Measurements from ENCODE around the gene COL4A2.

Gene COL4A2

GRCh38 chr13:110273254-110273653, 33.8 kb upstream of the COL4A2 start:
- Histone ChIP-seq H3K9me3 (ENCODE audit: low read length) (no peaks in the 10 kb centered on the region), H3K9me2 (ENCODE audit: low read depth, low read length) (no peaks in the 10 kb centered on the region), H4K20me1 (ENCODE audit: insufficient read depth, low read length) (no peaks in the 10 kb centered on the region), H3K27me3 (ENCODE audit: insufficient read depth, low read length) (peaks cover 11% of the 10 kb centered on the region), H3K27ac (ENCODE audit: low read depth, low read length, poor library complexity, severe bottlenecking) (no peak overlapping the region), H3K4me3 (ENCODE audit: low read depth, low read length, poor library complexity, severe bottlenecking) (no peak overlapping the region), H3K4me1 (ENCODE audit: insufficient read depth, low read length, severe bottlenecking) (no peaks in the 10 kb centered on the region), H2AFZ (ENCODE audit: low read length) (no peak overlapping the region), H3K4me2 (ENCODE audit: low read length) (no peak overlapping the region), H3K9ac (ENCODE audit: low read length) (no peak overlapping the region), H3K36me3 (ENCODE audit: insufficient read depth, low read length) (no peaks in the 10 kb centered on the region), H3F3A (ENCODE audit: insufficient read depth, low read length) (no peaks in the 10 kb centered on the region), H3K79me2 (ENCODE audit: insufficient read depth, low read length) (no peaks in the 10 kb centered on the region)
- TF ChIP-seq CTCF (IDR thresholded peaks at IDR 0.05; ENCODE audit: low read length) (no peak), EZH2 (IDR thresholded peaks at IDR 0.05; ENCODE audit: borderline replicate concordance, low read length) (no peak)

GRCh38 chr13:110274687-110275086, 32.4 kb upstream of the COL4A2 start:
- Histone ChIP-seq H2AFZ (ENCODE audit: low read length) (no peak overlapping the region), H3K9ac (ENCODE audit: low read length) (no peak overlapping the region), H3F3A (ENCODE audit: insufficient read depth, low read length) (no peaks in the 10 kb centered on the region), H3K79me2 (ENCODE audit: insufficient read depth, low read length) (no peaks in the 10 kb centered on the region), H3K4me2 (ENCODE audit: low read length) (no peak overlapping the region), H3K27me3 (ENCODE audit: insufficient read depth, low read length) (peaks cover 11% of the 10 kb centered on the region), H4K20me1 (ENCODE audit: insufficient read depth, low read length) (no peaks in the 10 kb centered on the region), H3K4me1 (ENCODE audit: insufficient read depth, low read length, severe bottlenecking) (no peaks in the 10 kb centered on the region), H3K9me2 (ENCODE audit: low read depth, low read length) (no peaks in the 10 kb centered on the region), H3K4me3 (ENCODE audit: low read depth, low read length, poor library complexity, severe bottlenecking) (no peak overlapping the region), H3K36me3 (ENCODE audit: insufficient read depth, low read length) (no peaks in the 10 kb centered on the region), H3K27ac (ENCODE audit: low read depth, low read length, poor library complexity, severe bottlenecking) (no peak overlapping the region), H3K9me3 (ENCODE audit: low read length) (no peaks in the 10 kb centered on the region)
- TF ChIP-seq CTCF (IDR thresholded peaks at IDR 0.05; ENCODE audit: low read length) (no peak), EZH2 (IDR thresholded peaks at IDR 0.05; ENCODE audit: borderline replicate concordance, low read length) (no peak)

- Histone ChIP-seq H3F3A (ENCODE audit: insufficient read depth, low read length) (no peaks in the 10 kb centered on the region), H3K9me3 (ENCODE audit: low read length) (no peaks in the 10 kb centered on the region), H3K4me1 (ENCODE audit: insufficient read depth, low read length, severe bottlenecking) (no peaks in the 10 kb centered on the region), H3K27me3 (ENCODE audit: insufficient read depth, low read length) (peaks cover 11% of the 10 kb centered on the region), H3K36me3 (ENCODE audit: insufficient read depth, low read length) (no peaks in the 10 kb centered on the region), H3K9ac (ENCODE audit: low read length) (no peak overlapping the region), H3K27ac (ENCODE audit: low read depth, low read length, poor library complexity, severe bottlenecking) (no peak overlapping the region), H2AFZ (ENCODE audit: low read length) (no peak overlapping the region), H3K4me2 (ENCODE audit: low read length) (no peak overlapping the region), H3K79me2 (ENCODE audit: insufficient read depth, low read length) (no peaks in the 10 kb centered on the region), H3K9me2 (ENCODE audit: low read depth, low read length) (no peaks in the 10 kb centered on the region), H3K4me3 (ENCODE audit: low read depth, low read length, poor library complexity, severe bottlenecking) (no peak overlapping the region), H4K20me1 (ENCODE audit: insufficient read depth, low read length) (no peaks in the 10 kb centered on the region)
- no peak for TF ChIP-seq CTCF (IDR thresholded peaks at IDR 0.05; ENCODE audit: low read length)
- TF ChIP-seq EZH2 (IDR thresholded peaks at IDR 0.05; ENCODE audit: borderline replicate concordance, low read length): no peak
These were observed 31.0 kb upstream of the COL4A2 start for GRCh38 chr13:110275931-110276552.
